GM21447 (cell line): ENCODE results near the gene SYT11.
A peak's percentile ranks its signal among the peaks of the same experiment; 100 is the strongest.
"Not testable (repeated sequence)": the region's sequence is repeated elsewhere in the genome, so short reads cannot be mapped to it uniquely, and the experiment has no call there.

Experiments used
- ATAC-seq: cut with Tn5 transposase; IDR thresholded peaks from one replicate; pipeline ENCODE4 v1.9.1; 2021; ENCODE audit not compliant: unreplicated experiment

Gene SYT11

GRCh38 chr1:155898888-155899287, 39.5 kb downstream of the SYT11 start:
- ATAC-seq: no peak

GRCh38 chr1:155899683-155900082, 40.3 kb downstream of the SYT11 start:
- ATAC-seq: no peak

DNA sequence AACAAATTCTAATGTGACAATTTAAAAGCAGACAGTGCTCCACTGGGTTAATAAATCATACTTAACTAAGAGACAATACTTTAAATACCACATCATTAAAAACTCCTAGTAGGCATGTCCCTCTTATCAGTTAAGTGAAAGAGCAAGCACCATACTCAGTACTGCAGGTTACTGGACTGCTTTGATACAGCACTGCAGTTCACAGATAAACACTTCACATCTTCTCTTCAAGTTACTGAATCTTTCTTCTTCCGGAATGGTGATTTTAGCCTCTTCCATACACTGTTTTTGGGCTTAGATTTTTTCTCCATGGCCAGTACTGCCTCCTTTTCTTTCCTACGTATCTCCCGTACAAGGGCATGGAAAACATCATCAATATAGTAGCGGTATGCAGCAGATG, 40.8 kb downstream of the SYT11 start:
- ATAC-seq: no peak

- ATAC-seq: no peak
Measured at GRCh38 chr1:155904261-155904660, 44.9 kb downstream of the SYT11 start.

DNA sequence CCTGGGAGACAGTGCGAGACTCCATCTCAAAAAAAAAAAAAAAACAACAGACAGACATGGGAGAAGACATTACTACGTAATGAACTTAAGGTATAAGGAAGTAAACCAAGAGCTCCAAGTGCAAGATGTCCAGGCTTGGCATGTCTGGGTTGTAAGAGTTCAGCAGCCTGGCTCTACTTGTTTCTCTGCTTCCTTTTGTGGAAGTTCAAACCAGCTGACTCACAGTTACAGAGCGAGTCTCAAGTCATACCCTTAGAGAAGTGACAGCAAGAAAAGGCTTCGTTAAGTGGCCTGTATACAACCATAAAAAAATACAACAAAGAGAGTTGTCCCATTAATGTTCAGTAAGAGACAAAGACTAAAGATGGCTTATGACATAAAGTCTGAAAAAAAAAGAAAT, 50.5 kb downstream of the SYT11 start:
- no peak for ATAC-seq

DNA sequence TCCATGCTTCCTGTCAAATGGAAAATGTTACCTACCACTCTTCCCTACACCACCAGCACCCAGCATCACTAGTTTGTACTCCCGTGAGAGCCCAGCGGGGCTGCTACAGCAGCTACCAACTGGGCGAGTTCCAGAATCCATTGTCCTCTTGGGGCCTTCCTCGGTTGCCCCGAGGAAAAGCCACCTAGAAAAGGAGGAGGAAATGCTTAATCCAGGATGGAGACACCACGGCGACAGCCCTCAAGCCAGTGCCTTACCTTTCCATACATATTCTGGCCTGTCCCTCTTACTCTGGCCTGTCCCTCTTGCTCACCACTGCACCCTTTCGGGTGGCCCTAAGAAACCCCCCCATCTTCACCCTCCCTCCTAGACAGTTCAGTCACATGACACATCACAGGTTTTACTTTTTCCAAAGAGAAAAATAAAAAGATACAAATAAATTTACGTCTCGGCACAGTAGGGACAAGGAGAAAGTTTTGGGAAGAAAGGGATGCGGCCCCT, 51.3 kb downstream of the SYT11 start:
- ATAC-seq: peak; percentile 27

GRCh38 chr1:155911156-155912055, 52.0 kb downstream of the SYT11 start, which contains the start of gene RIT1:
Gene RIT1, minus strand, starts transcription at chr1:155911349. Its CDS starts 588 bp downstream, at chr1:155910761.
- ATAC-seq: peak; percentile 87

GRCh38 chr1:155912056-155912536, 52.7 kb downstream of the SYT11 start:
- no peak for ATAC-seq

DNA sequence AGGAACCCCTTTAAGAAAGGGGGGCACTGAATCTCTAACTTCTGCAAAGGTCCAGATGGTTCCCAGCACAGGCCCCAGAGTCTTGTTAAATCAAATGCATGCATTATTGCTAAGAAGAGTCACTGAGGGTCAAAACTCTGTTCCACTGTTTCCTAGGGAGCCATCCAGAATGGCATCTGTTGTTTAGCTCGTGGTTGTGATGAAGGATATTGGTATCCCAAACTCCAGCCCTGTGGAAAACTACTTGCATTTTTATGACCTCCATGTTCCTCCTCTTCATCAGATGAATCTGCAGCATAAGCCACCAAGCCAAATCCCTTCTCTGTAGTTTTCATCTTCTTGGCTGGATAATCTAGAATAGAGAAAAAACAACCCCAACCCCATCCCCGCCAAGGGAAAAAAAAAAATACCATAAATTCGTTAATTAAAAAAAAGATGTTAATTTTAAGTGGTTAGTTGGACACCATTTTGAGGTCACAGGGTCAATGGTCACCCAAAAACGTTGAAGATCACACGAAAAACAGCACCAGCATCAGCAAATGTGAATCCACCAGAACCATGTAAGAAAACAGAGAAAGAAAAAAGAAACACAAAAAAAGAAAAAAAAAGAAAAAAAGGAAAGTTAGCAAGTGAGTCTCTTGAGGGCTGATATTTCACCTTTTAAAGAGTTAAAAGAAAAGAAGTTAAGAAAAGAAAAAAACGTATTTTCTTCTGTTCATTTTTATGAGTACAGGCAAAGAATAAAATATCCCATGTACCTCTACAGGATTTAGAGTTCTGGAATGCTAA, 54.8 kb downstream of the SYT11 start:
- no peak for ATAC-seq

DNA sequence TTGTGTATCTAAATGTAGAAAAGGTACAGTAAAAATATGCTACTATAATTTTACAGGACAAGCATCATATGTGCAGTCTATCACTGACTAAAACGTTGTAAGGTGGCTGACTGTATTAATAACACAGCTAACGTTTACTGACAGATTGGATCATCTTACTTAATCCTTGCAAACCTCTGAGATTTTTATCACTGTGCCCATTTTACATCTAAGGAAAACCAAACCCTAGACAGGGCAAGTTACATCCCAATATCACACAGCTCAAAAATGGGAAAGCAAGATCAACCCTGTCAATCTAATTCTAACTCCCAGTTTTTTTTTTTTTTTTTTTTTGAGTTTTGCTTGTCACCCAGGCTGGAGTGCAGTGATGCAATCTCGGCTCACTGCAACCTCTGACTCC, 59.3 kb downstream of the SYT11 start:
- ATAC-seq: no peak

DNA sequence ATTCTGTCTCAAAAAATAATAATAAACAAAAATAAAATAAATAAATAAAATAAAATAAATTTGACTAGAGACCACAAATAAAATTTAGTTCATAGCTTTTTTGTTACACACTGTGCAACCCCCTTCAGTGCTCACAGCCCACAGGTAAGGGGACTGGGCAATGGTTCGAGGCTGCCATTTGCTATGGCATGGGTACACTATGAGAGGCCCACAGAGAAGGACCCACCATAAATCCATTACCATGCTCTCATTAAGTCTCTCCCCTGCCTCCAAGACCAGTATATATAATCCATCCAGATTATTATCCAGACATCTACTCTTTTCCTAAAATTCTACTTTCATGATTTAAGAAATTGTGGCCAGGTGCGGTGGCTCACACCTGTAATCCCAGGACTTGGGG, 60.4 kb downstream of the SYT11 start:
- ATAC-seq: no peak

GRCh38 chr1:155920717-155921116, 61.4 kb downstream of the SYT11 start:
- ATAC-seq: no peak

DNA sequence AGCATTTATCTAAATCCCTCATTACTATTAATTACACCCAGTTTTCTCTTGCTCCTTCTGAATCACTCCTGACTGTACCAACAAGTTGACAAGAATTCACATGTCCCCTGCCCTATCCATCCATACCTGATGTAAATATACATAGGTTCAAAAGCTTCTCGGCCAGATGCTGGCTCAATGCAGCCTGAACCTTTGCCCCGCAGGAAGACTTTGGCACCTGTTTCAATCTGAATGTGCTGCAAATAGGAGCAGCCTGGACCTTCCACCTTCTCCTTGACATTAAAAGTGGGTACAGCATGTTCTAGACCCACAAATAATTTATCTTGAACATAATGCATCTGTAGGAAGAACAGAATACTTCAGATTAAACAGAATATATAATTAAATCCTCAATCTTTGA, 66.1 kb downstream of the SYT11 start:
- no peak for ATAC-seq

DNA sequence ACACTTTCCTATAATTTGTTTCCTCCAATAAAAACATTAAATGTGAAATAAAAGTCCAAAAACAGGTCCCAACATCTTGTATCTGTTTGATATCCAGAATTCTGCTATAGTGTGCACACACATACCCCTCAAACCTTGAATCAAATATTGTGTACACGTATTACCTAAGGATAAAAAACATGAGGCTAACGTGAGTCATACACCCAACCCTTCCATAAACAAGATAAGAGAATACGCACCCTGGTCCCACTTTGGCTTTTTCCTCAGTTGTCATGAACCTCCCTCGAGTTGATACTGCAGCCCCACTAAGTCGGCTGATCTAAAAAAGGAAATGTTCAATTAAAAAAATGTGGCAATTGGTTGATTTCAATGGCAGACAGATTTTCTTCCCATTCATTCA, 69.7 kb downstream of the SYT11 start:
- no peak for ATAC-seq

GRCh38 chr1:155930725-155931124, 71.4 kb downstream of the SYT11 start:
- ATAC-seq: not testable (repeated sequence)

DNA sequence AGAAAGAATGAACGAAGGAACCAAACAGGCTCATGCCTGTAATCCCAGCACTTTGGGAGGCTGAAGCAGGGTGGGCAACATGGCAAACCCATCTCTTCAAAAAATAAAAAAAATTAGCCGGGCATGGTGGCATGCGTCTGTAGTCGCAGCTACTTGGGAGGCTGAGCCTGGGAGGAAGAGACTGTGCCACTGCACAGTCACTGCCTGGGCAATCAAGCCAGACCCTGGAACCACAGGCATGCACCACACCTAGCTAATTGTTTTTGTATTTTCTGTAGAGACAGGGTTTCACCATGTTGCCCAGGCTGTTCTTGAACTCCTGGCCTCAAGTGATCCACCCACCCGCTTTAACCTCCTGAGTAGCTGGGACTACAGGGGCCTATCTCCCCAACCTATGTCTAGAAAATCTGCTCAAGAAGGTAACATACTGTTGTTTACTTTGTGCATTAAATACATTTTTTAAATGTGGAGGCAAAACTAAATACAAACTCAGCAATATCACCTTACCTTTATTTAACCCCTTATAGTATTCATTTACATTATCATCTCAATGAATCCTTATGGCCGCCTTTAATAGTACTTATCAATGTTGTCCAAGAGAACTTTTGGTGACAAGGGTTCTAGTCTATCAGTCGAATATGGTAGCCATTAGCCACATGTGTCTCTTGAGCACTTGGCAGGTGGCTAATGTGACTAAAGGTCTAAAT, 72.1 kb downstream of the SYT11 start:
- ATAC-seq: no peak

GRCh38 chr1:155932081-155932480, 72.7 kb downstream of the SYT11 start:
- ATAC-seq: no peak

DNA sequence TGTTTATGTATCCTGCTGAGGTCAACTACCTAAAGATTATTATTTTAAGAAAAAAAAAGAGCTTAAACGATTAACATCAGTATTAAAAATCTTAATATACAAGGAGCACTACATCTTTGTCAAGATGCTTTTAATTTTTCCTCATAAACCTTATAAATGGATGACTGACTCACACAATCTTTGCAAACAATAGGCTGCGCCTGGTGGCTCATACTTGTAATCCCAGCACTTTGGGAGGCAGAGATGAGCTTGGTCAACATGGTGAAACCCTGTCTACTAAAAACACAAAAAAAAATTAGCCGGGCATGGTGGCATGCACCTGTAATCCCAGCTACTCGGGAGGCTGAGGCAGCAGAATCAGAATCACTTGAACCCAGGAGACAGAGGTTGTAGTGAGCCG, 73.1 kb downstream of the SYT11 start:
- no peak for ATAC-seq

- no peak for ATAC-seq
Measured at GRCh38 chr1:155933591-155934096, 74.3 kb downstream of the SYT11 start.

GRCh38 chr1:155934097-155934935, 74.9 kb downstream of the SYT11 start, which contains the start of gene KHDC4:
Gene KHDC4, minus strand, starts transcription at chr1:155934413. Its CDS starts 40 bp downstream, at chr1:155934373.
- peak; percentile 90 for ATAC-seq
